Measurements from ENCODE around the gene RND2. TPM values are rescaled to one million over a fixed set of nuclear protein-coding genes. Genes with fewer than 3 reads are reported as not detected.

RND2 gene
- total and polyA plus RNA-seq, 9 of the 15 experiments (the other 6 are each of a cell fraction or from before 2014, with no cell fraction given): 0.15 to 1.9 (median 0.98) TPM

GRCh38 chr17:43020789-43021740, 4.0 kb upstream of the RND2 start (continued):
- no peak for TF ChIP-seq PBX2 (CRISPR knock-in tag; IDR thresholded peaks at IDR 0.05; ENCODE audit: low read depth)
- peak; percentile 58 for TF ChIP-seq PBX2 (tag; conservative IDR thresholded peaks at IDR 0.05; ENCODE audit: low read depth)
- TF ChIP-seq ZNF778 (CRISPR knock-in tag; IDR thresholded peaks at IDR 0.05): no peak
- TF ChIP-seq ZNF274 (IDR thresholded peaks at IDR 0.05; ENCODE audit: borderline replicate concordance, low read depth, low read length): no peak
- no peak for TF ChIP-seq MCM2 (IDR thresholded peaks at IDR 0.05; ENCODE audit: low read depth)
- no peak for TF ChIP-seq ZNF436 (CRISPR knock-in tag; IDR thresholded peaks at IDR 0.05)
- no peak for TF ChIP-seq ADNP (tag; IDR thresholded peaks at IDR 0.05)
- no peak for TF ChIP-seq ZNF398 (CRISPR knock-in tag; IDR thresholded peaks at IDR 0.05)
- TF ChIP-seq POU5F1 (IDR thresholded peaks at IDR 0.05; ENCODE audit: borderline replicate concordance, low read depth, low read length, partially characterized antibody): no peak
- peak in 1 of 2 experiments; percentile 60; a peak in 1 of 4 replicates for TF ChIP-seq ZNF639 (CRISPR knock-in tag; conservative IDR thresholded peaks at IDR 0.05 in 1 of 2, IDR thresholded peaks at IDR 0.05 in 1 of 2)
- no peak for TF ChIP-seq DEAF1 (CRISPR knock-in tag; IDR thresholded peaks at IDR 0.05)
- no peak for TF ChIP-seq ZNF280B (CRISPR knock-in tag; IDR thresholded peaks at IDR 0.05)
- TF ChIP-seq ZC3H11A (IDR thresholded peaks at IDR 0.05; ENCODE audit: low read depth, low read length): no peak
- no peak for TF ChIP-seq BCL6 (CRISPR knock-in tag; IDR thresholded peaks at IDR 0.05)
- no peak; the same call in 1 of the 2 replicates for TF ChIP-seq ZNF766 (CRISPR knock-in tag; conservative IDR thresholded peaks at IDR 0.05)
- no peak for TF ChIP-seq CCAR2 (IDR thresholded peaks at IDR 0.05; ENCODE audit: low read depth, low read length)
- 0 out of 2 replicates have a peak, but pooled peaks have one; percentile 5 for TF ChIP-seq NFIC (IDR thresholded peaks at IDR 0.05)

Measured in K562 (cell line).